HG03045 (cell line): ENCODE results near the gene MAML3.
"Not testable (repeated sequence)": the region's sequence is repeated elsewhere in the genome, so short reads cannot be mapped to it uniquely, and the experiment has no call there.

Experiments used
- ATAC-seq: cut with Tn5 transposase; IDR thresholded peaks from one replicate; pipeline ENCODE4 v1.9.1; 2021; ENCODE audit warnings: mild to moderate bottlenecking, moderate library complexity; ENCODE audit not compliant: unreplicated experiment

MAML3 gene

DNA sequence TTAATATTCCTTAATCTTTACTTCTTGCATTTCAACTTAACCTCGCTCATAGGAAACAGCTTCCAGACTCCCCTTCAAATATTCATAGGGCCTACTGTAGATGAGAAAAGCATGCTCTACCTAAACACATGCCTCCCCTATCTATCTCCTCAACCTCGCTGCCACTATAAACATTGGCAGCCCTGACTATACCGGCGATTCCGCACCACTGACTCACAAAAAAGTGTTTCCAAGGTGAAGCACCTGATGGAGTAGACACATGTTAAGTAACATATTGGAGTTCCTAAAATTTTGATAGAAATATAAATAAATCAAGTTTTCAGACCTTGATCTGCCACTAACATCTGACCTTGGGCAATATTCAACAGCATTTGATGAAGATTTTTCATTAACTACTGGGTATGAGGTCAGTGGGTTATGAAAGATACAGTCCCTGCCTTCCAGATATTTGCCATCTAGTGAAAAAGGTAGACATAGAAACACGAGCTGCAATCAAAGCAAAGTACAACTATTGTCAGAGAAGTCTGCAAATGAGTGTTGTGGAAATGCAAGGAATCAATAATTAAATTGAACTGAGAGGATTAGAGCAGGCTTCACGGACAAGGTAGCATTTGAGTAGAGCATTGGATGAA, 184.2 kb downstream of the MAML3 start:
- no peak for ATAC-seq

DNA sequence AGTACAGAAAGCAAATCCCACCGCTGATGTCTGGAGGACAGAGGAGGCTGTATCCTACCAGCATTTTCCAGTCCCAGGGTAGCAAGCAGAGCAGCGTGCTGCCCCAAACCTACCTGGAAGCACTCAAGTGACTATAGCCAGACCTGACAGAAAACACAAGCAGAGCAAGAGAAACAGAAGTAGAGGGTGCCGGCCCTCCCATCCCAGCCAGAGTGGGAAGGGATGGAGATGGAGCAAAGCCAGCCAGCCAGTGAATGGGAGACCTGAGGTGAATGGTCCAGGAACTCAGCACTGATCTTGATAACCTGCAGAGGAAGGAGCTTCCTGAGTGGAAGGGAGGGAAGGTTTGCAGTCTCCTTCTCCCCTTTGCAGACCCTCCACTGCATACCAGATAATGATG, 185.2 kb downstream of the MAML3 start:
- no peak for ATAC-seq

- ATAC-seq = no peak
Measured at GRCh38 chr4:139966383-139966782, 187.6 kb downstream of the MAML3 start.

GRCh38 chr4:139965789-139966188, 188.2 kb downstream of the MAML3 start:
- no peak for ATAC-seq

- no peak for ATAC-seq
Measured at GRCh38 chr4:139963708-139964107, 190.3 kb downstream of the MAML3 start.

- ATAC-seq = no peak
Measured at GRCh38 chr4:139962130-139962684, 191.8 kb downstream of the MAML3 start.

DNA sequence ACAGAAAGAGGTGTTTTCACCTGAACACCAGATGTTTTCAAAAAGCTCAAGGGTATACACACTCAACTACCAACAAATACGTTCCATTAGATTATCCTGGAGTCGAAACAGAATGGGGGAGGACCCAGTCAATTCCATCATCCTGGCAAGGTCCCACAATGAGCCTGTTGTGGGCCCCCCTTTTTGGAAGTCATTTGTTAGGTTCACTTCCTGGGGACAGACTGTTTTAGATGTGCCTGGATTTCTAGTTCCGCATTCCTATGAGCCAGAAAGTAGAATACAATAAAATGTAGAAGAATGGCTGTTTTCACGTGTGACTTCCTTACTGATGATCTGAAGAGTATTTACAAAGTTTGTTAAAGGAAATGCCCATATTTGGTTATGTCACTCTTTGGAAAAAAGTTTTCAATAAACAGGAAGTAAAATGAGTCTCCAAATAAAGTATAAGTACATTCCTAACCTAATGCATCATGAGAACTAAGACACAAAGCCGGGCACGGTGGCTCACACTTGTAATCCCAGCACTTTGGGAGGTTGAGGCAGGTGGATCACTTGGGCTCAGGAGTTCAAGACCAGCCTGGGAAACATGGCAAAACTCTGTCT, 192.5 kb downstream of the MAML3 start:
- no peak for ATAC-seq

- ATAC-seq = no peak
Measured at GRCh38 chr4:139959396-139959795, 194.6 kb downstream of the MAML3 start.

DNA sequence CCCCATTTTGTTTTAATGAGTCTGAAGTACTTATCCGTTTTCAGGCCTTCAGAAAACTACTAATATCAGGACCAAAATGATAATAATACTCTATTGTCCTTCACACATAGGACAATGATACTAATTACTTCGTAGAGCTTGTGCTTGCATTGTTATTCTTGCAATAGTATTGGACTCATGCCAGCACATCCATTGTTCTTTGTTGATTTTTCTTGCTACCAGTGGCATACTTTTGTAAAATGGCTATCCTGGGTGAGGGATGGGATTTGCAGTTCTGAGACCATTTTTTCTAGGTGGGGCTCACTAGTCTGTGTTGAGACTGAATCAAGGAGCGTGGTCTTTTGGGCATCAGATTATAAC, 195.3 kb downstream of the MAML3 start:
- ATAC-seq = no peak

GRCh38 chr4:139957986-139958738, 195.8 kb downstream of the MAML3 start:
- no peak for ATAC-seq

DNA sequence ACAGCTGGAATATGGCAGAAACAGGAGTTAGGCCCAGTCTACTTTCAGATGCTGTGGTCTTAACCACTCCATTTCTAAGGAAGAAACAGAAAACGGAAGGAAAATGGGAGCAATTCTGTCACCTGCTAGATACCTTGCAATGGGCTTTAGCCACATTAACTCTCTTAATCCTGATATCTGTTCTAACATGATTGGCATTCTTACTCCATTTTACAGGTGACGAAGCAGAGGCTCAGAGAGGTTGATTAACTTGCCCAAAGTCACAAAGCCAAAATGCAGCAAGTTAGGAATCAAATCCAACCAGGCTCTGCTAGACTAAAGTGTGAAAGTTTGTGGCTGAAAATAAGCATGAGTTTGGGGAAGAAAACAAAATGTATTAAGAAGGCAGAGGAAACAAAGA, 196.9 kb downstream of the MAML3 start:
- ATAC-seq = no peak

- ATAC-seq = no peak
Measured at GRCh38 chr4:139956507-139957017, 197.4 kb downstream of the MAML3 start.

GRCh38 chr4:139955600-139955999, 198.4 kb downstream of the MAML3 start:
- ATAC-seq = no peak

- no peak for ATAC-seq
Measured at GRCh38 chr4:139954512-139954911, 199.5 kb downstream of the MAML3 start.

- peak; percentile 13 for ATAC-seq
Measured at GRCh38 chr4:139951021-139951420, 203.0 kb downstream of the MAML3 start.

DNA sequence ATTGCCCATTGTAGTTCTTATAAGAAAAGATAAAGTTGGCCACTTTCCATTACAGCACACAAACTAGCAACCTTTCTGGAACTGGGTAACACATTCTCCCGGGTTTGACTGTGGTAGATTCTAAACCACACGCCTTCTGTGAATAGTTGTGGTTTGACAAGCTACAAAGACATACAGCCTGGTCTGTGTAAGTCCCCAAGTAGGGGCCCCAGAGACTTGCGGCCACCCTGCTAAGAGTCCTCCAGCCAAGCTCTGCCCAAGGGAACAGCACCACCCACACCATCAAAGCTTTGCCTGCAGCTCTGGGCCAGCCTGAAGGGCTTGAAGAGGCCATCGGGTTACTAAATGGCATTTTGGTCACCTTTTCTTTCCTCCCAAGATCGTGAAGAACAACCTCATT, 203.4 kb downstream of the MAML3 start:
- peak; percentile 95 for ATAC-seq

DNA sequence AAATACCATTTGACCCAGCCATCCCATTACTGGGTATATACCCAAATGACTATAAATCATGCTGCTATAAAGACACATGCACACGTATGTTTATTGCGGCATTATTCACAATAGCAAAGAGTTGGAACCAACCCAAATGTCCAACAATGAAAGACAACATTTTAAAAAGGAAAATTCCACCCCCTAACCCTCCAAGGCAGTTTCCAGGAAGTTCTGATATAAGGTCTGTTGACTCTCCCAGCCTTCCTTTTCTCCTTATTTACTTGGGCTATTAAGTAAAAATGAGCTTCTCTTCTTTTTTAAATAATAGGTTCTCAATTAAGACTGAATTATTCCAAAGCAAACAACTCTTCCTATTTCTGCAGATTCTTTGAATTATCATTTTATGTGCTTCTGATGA, 209.1 kb downstream of the MAML3 start:
- not testable (repeated sequence) for ATAC-seq

DNA sequence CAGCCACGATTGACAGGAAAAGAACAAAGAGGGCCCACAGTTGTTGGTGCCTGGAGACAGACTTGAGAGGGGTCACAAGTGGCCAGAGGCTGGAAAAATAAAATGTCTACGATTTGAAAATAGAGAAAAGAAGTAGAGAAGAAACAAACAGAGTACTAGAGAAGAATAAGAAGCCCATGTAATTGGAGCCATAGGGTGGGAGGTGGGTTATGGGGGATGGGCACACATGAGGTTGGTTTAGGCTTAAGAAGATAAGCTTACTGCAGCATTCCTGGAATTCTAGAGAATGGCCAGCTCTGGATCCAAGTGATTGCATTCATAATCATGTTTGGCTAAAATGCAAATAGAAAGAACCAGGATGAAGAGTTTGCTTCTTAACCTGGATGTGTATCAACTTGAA, 210.7 kb downstream of the MAML3 start:
- no peak for ATAC-seq

DNA sequence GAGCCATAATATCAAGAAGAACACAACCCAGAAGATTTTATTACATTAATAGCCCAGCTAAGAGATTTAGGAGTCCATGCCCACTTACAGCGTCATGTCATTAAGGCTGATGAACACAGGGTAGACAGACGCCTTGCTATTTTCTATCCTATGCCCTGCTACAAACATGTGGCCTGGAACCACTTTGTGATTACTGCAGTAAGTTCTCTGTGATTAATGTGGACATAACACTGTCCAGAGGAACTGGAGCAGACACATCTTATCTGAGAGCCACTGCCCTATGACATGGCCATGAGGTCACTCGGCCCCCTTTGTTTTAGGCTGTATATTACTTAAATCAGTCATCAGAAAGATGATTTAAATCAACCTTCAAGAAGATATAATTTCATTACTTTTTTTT, 211.7 kb downstream of the MAML3 start:
- ATAC-seq = no peak

GRCh38 chr4:139940600-139940999, 213.4 kb downstream of the MAML3 start:
- no peak for ATAC-seq

DNA sequence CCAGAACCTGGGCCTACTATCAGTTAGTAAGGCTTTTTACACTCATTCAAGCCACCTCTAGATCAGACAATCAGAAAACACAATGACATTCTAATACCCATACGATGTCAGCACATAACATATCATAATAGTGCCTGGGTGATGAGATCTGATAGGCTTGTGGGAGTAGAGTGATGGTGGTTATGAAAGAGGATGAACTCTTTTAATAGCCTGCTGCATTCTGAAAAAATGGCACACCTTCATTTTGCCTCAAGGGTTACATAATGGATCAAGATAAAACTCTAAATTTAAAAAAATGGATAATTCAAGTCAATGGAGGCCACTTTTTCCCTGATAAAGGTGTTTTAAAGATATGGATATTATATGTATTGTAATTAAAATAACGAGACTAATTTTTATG, 215.6 kb downstream of the MAML3 start:
- no peak for ATAC-seq

GRCh38 chr4:139935911-139936310, 218.1 kb downstream of the MAML3 start:
- ATAC-seq = no peak
